Right cardiac atrium (tissue), 5 donors: ENCODE measurements around the gene KLHDC8B. TPM values are rescaled to one million over a fixed set of nuclear protein-coding genes. Genes with fewer than 3 reads are reported as not detected.
A peak's percentile ranks its signal among the peaks of the same experiment; 100 is the strongest.

Experiments used
- ATAC-seq, 2 donors: fragments of 200-7000 bp; cut with Tn5 transposase; one replicate each; pipeline versions ENCODE4 v1.8.0 to v1.9.1; 2020; ENCODE audit warnings: moderate library complexity in 2 of 2, mild to moderate bottlenecking in 1 of 2
- DNase-seq, 3 donors: peaks; one replicate each; pipeline ENCODE4 v3.0.0-alpha.2; 2020
- H3K27ac ChIP-seq: one replicate; pipeline ENCODE4 v1.5.1; 2013; ENCODE audit warnings: mild to moderate bottlenecking, low read length, control low read depth, moderate library complexity
- H3K27me3 ChIP-seq: one replicate; pipeline ENCODE4 v1.6.1; 2013; ENCODE audit not compliant: control insufficient read depth, insufficient read depth
- H3K4me1 ChIP-seq: one replicate; pipeline ENCODE4 v1.6.1; 2013; ENCODE audit warnings: low read length; ENCODE audit not compliant: control insufficient read depth, insufficient read depth
- H3K4me3 ChIP-seq: one replicate; pipeline ENCODE4 v1.5.1; 2013; ENCODE audit warnings: low read length, control low read depth
- H3K9me3 ChIP-seq: one replicate; pipeline ENCODE4 v1.6.1; 2013; ENCODE audit warnings: low read length; ENCODE audit not compliant: control insufficient read depth
- WGBS: extraction: QIAGEN DNeasy Blood & Tissue Kit; methylation state at CpG from one replicate; pipeline ENCODE4 v1.1.7; 2013; 5-methylcytosine and 5-hydroxymethylcytosine counted together
- intact Hi-C, 4 donors: fragments of 100-400 bp; cut with DNase I; formaldehyde crosslinking; loops; one replicate each; pipeline versions ENCODE4 v1.11.0 to v1.14.0; 2022 to 2023
- long read RNA-seq, 4 donors: library from polyadenylated mRNA; unstranded; transcript quantifications; one replicate each; pipeline ENCODE4 v2.0.0, GENCODE V29; 2020 to 2021
- polyA plus RNA-seq: library from polyadenylated mRNA; stranded (reverse); fragments of 200-250 nt; gene quantifications from one replicate; pipeline ENCODE4 v1.2.3, GENCODE V29; 2013
- total RNA-seq, 4 donors: library from RNA; stranded (reverse); fragmentation: NEBNext Ultra II Directional; extraction: Animal tissue kit (Norgen Biotek cat#: 25700); gene quantifications; one replicate each; pipeline ENCODE4 v1.2.1, GENCODE V29; 2021
- donor health status: healthy with polysubstance abuse.
- donor health status: DM: no; HTN: yes; CAD: no.
- donor health status: DM: no; HTN: no; CAD: no.
- donor health status: DM: no; HTN: yes; CAD: no; lungs with severe emphysema.
- donor health status: DM: yes; HTN: yes; CAD: no.

The KLHDC8B gene
- total RNA-seq, result 10 to 100 TPM; 54.7 to 74.6 (median 60.3) TPM
- polyA plus RNA-seq, result 52.8 TPM
- long read RNA-seq, donor 1, transcript KLHDC8B-201 (6 exons, 1,959 nt), result major isoform, 53 of 93 reads
- long read RNA-seq, donor 1, partial matches to known transcripts, result 17 of 93 reads
- long read RNA-seq, donor 1, other reads (novel, unspliced or antisense), result 23 of 93 reads
- long read RNA-seq, donor 2, transcript KLHDC8B-201 (6 exons, 1,959 nt), result major isoform, 35 of 69 reads
- long read RNA-seq, donor 2, partial matches to known transcripts, result 13 of 69 reads
- long read RNA-seq, donor 2, other reads (novel, unspliced or antisense), result 21 of 69 reads
- long read RNA-seq, donor 3, transcript KLHDC8B-201 (6 exons, 1,959 nt), result major isoform, 120 of 161 reads
- long read RNA-seq, donor 3, partial matches to known transcripts, result 21 of 161 reads
- long read RNA-seq, donor 3, other reads (novel, unspliced or antisense), result 20 of 161 reads
- long read RNA-seq, donor 4, transcript KLHDC8B-201 (6 exons, 1,959 nt), result major isoform, 28 of 51 reads
- long read RNA-seq, donor 4, partial matches to known transcripts, result 9 of 51 reads
- long read RNA-seq, donor 4, other reads (novel, unspliced or antisense), result 13 of 51 reads

GRCh38 chr3:49171119-49171774 lies at the start of gene KLHDC8B:
KLHDC8B (plus strand) TSS chr3:49171598; CDS start chr3:49172770, 1,172 bp downstream.
- H3K9me3 ChIP-seq, result no peaks in the 10 kb centered on the region
- H3K27me3 ChIP-seq, result no peaks in the 10 kb centered on the region
- WGBS, result under 1% methylated on average over 57 of the region's 57 CpGs
- DNase-seq, result peak; percentile 91 to 96 (median 95)
- H3K27ac ChIP-seq, result peak within 1 kb of the TSS; percentile 71
- peak within 1 kb of the TSS; percentile 40 for H3K4me3 ChIP-seq
- peaks cover 17% of the 10 kb centered on the region for H3K4me1 ChIP-seq
- intact Hi-C loops, result loop anchor here in 3 of 4 donors (5.0 to 10.0 kb wide), 3 partner anchors 106 to 284 kb away; partner anchors contain the start of gene C3orf62 (in 2 of the 3)
- ATAC-seq, result peak; percentile 91 to 94

GRCh38 chr3:49122022-49122421 lies 49.4 kb upstream of the KLHDC8B start:
- intact Hi-C loops, result no loop called here
- WGBS, result 95% methylated on average over 12 of the region's 12 CpGs
- H3K4me1 ChIP-seq, result peaks cover 7% of the 10 kb centered on the region

GRCh38 chr3:49122451-49122850 lies 48.9 kb upstream of the KLHDC8B start:
- WGBS, result 75% methylated on average over 7 of the region's 7 CpGs

More at GRCh38 chr3:49122022-49122421, 49.4 kb upstream of the KLHDC8B start:
- Histone ChIP-seq H3K4me3 (no peak overlapping the region), H3K9me3 (no peaks in the 10 kb centered on the region), H3K27ac (no peak overlapping the region), H3K27me3 (no peaks in the 10 kb centered on the region)
- ATAC-seq (no peak), DNase-seq (peak in 1 of 3 donors; percentile 60)

GRCh38 chr3:49122886-49123545 lies 48.4 kb upstream of the KLHDC8B start:
- 89% methylated on average over 17 of the region's 17 CpGs for WGBS
- no peak for ATAC-seq
- DNase-seq, result peak in 1 of 3 donors; percentile 36
- Histone ChIP-seq H3K27ac (no peak overlapping the region), H3K4me1 (peaks cover 7% of the 10 kb centered on the region), H3K27me3 (no peaks in the 10 kb centered on the region), H3K4me3 (no peak overlapping the region), H3K9me3 (no peaks in the 10 kb centered on the region)
- intact Hi-C loops, result no loop called here

More at GRCh38 chr3:49122451-49122850, 48.9 kb upstream of the KLHDC8B start:
- Histone ChIP-seq H3K9me3 (no peaks in the 10 kb centered on the region), H3K4me3 (no peak overlapping the region), H3K27ac (no peak overlapping the region), H3K27me3 (no peaks in the 10 kb centered on the region), H3K4me1 (peaks cover 7% of the 10 kb centered on the region)
- ATAC-seq (no peak), DNase-seq (no peak)
- intact Hi-C loops, result no loop called here

GRCh38 chr3:49123687-49124086 lies 47.7 kb upstream of the KLHDC8B start:
- Histone ChIP-seq H3K27me3 (no peaks in the 10 kb centered on the region), H3K9me3 (no peaks in the 10 kb centered on the region), H3K4me3 (no peak overlapping the region), H3K4me1 (peaks cover 7% of the 10 kb centered on the region), H3K27ac (no peak overlapping the region)
- DNase-seq (peak in 1 of 3 donors; percentile 24), ATAC-seq (no peak)
- 94% methylated on average over 17 of the region's 17 CpGs for WGBS
- intact Hi-C loops, result no loop called here

- no peaks in the 10 kb centered on the region for H3K27me3 ChIP-seq
- no peaks in the 10 kb centered on the region for H3K9me3 ChIP-seq
- 93% methylated on average over 7 of the region's 7 CpGs for WGBS
- intact Hi-C loops, result no loop called here
- DNase-seq, result peak in 1 of 3 donors; percentile 43
- no peak overlapping the region for H3K4me3 ChIP-seq
- no peak for ATAC-seq
- peaks cover 6% of the 10 kb centered on the region for H3K4me1 ChIP-seq
- H3K27ac ChIP-seq, result no peak overlapping the region
Measured at GRCh38 chr3:49124203-49124602, 47.2 kb upstream of the KLHDC8B start.

- intact Hi-C loops, result no loop called here
- WGBS, result 78% methylated on average over 14 of the region's 14 CpGs
- Histone ChIP-seq H3K4me3 (no peak overlapping the region), H3K27ac (no peak overlapping the region), H3K9me3 (no peaks in the 10 kb centered on the region), H3K27me3 (no peaks in the 10 kb centered on the region), H3K4me1 (peaks cover under 1% of the 10 kb centered on the region)
- ATAC-seq (no peak), DNase-seq (peak in 1 of 3 donors; percentile 41)
Measured at GRCh38 chr3:49124991-49125670, 46.3 kb upstream of the KLHDC8B start.

- DNase-seq (peak in 2 of 3 donors; percentile 39 to 51), ATAC-seq (no peak)
- peaks cover 12% of the 10 kb centered on the region for H3K4me1 ChIP-seq
- intact Hi-C loops, result no loop called here
- H3K27ac ChIP-seq, result peak overlapping the region; percentile 92
- WGBS, result 58% methylated on average over 12 of the region's 12 CpGs
- H3K27me3 ChIP-seq, result no peaks in the 10 kb centered on the region
- H3K9me3 ChIP-seq, result no peaks in the 10 kb centered on the region
- no peak overlapping the region for H3K4me3 ChIP-seq
Measured at GRCh38 chr3:49131040-49131439, 40.4 kb upstream of the KLHDC8B start.

- 87% methylated on average over 6 of the region's 6 CpGs for WGBS
Measured at GRCh38 chr3:49131576-49131975, 39.8 kb upstream of the KLHDC8B start.

GRCh38 chr3:49132073-49132436 lies 39.3 kb upstream of the KLHDC8B start:
- DNase-seq (peak in 1 of 3 donors; percentile 44), ATAC-seq (no peak)
- H3K4me1 ChIP-seq, result peaks cover 12% of the 10 kb centered on the region
- WGBS, result 30% methylated on average over 9 of the region's 9 CpGs
- H3K4me3 ChIP-seq, result peak overlapping the region; percentile 77
- H3K9me3 ChIP-seq, result no peaks in the 10 kb centered on the region
- intact Hi-C loops, result loop anchor here in 1 of 4 donors (2.0 kb wide), 1 partner anchor 37 kb away; the partner anchor contains the start of gene QRICH1
- H3K27me3 ChIP-seq, result no peaks in the 10 kb centered on the region
- peak overlapping the region; percentile 92 for H3K27ac ChIP-seq

More at GRCh38 chr3:49131576-49131975, 39.8 kb upstream of the KLHDC8B start:
- Histone ChIP-seq H3K9me3 (no peaks in the 10 kb centered on the region), H3K4me3 (peak overlapping the region; percentile 77), H3K4me1 (peaks cover 12% of the 10 kb centered on the region), H3K27ac (peak overlapping the region; percentile 92), H3K27me3 (no peaks in the 10 kb centered on the region)
- intact Hi-C loops, result no loop called here
- DNase-seq, result peak in 2 of 3 donors; percentile 29 to 37
- ATAC-seq, result no peak
